Right lobe of liver (tissue), 6 donors: ENCODE data around the gene ITPRID1. TPM values are rescaled to one million over a fixed set of nuclear protein-coding genes. Genes with fewer than 3 reads are reported as not detected.

Experiments used
- ATAC-seq, 4 donors: fragments of 200-7000 bp; cut with Tn5 transposase; one replicate each; pipeline ENCODE4 v1.9.1; 2020; ENCODE audit warnings: mild to moderate bottlenecking in 4 of 4, moderate library complexity in 4 of 4
- DNase-seq, 3 donors: peaks; one replicate each; pipeline ENCODE4 v3.0.0-alpha.2; 2020
- H3K27ac ChIP-seq, 3 donors: fragments of 200-600 bp; one replicate each; pipeline ENCODE4 v1.8.0; 2022
- H3K27me3 ChIP-seq, 2 donors: fragments of 200-600 bp; one replicate each; pipeline ENCODE4 v1.8.0; 2022
- H3K36me3 ChIP-seq, 4 donors: fragments of 200-600 bp; sonication (generic) in 1 of 4; one replicate each; pipeline versions ENCODE4 v1.5.1 to v1.8.0; 2017 to 2022; ENCODE audit warnings: control low read depth in 1 of 4
- H3K4me1 ChIP-seq, 4 donors: fragments of 200-600 bp; sonication (generic) in 1 of 4; one replicate each; pipeline versions ENCODE4 v1.5.1 to v1.8.0; 2017 to 2022; ENCODE audit warnings: control low read depth in 1 of 4
- H3K4me3 ChIP-seq, 3 donors: fragments of 200-600 bp; one replicate each; pipeline ENCODE4 v1.8.0; 2022
- H3K9me3 ChIP-seq, 4 donors: fragments of 200-600 bp; sonication (generic) in 1 of 4; one replicate each; pipeline versions ENCODE4 v1.5.1 to v1.8.0; 2017 to 2022; ENCODE audit warnings: control low read depth in 1 of 4
- CTCF ChIP-seq, 4 donors: fragments of 200-600 bp in 3 of 4; fragments of 450-650 bp in 1 of 4; IDR thresholded peaks; one replicate each; pipeline versions ENCODE4 v1.5.1 to v1.8.0; 2016 to 2022; ENCODE audit warnings: antibody characterized with exemption in 4 of 4, mild to moderate bottlenecking in 2 of 4
- POLR2A ChIP-seq: fragments of 450-650 bp; IDR thresholded peaks from one replicate; pipeline ENCODE4 v1.6.1; 2017; ENCODE audit warnings: antibody characterized with exemption, mild to moderate bottlenecking
- WGBS: methylation state at CpG from one replicate; pipeline ENCODE4 v1.1.6; 2018; ENCODE audit warnings: low coverage, low lambda C conversion rate; ENCODE audit not compliant: insufficient coverage; ENCODE audit errors: missing lambda C conversion rate; 5-methylcytosine and 5-hydroxymethylcytosine counted together
- intact Hi-C, 2 donors: fragments of 100-400 bp; cut with DNase I; formaldehyde crosslinking; loops; one replicate each; pipeline versions ENCODE4 v1.11.2 to v1.14.1; 2022
- total RNA-seq, 6 experiments: library from RNA; depleted of rRNA in 2 of 6; stranded (reverse); fragments of >200 nt in 2 of 6; fragmentation: NEBNext Ultra II Directional in 3 of 6; extraction: Animal tissue kit (Norgen Biotek cat#: 25700) in 3 of 6; gene quantifications; one replicate each; pipeline versions ENCODE4 v1.1.0 to v1.2.4, GENCODE V29; 2016 to 2023
- donor health status: DM: no; HTN: yes; CAD: no.
- donor health status: DM: no; HTN: no; CAD: no.
- donor health status: DM: no; HTN: no; CAD: no.
- donor health status: DM: no; HTN: yes; CAD: no.
- donor health status: DM: no; HTN: yes; CAD: no.

ITPRID1 gene
- total RNA-seq, 6 experiments from 2014 or later: not detected

GRCh38 chr7:31702354-31702753 lies 188.5 kb downstream of the ITPRID1 start:
- intact Hi-C loops: no loop called here
- 28% methylated on average over 3 of the region's 3 CpGs for WGBS
- no peak for DNase-seq
- H3K27me3 ChIP-seq: no peaks in the 10 kb centered on the region
- H3K4me1 ChIP-seq: no peaks in the 10 kb centered on the region
- no peaks in the 10 kb centered on the region for H3K9me3 ChIP-seq
- H3K27ac ChIP-seq: no peak overlapping the region
- H3K36me3 ChIP-seq: no peaks in the 10 kb centered on the region
- no peak for ATAC-seq
- H3K4me3 ChIP-seq: no peak overlapping the region
- TF ChIP-seq POLR2A (no peak), CTCF (IDR thresholded peaks at IDR 0.05) (no peak)

DNA sequence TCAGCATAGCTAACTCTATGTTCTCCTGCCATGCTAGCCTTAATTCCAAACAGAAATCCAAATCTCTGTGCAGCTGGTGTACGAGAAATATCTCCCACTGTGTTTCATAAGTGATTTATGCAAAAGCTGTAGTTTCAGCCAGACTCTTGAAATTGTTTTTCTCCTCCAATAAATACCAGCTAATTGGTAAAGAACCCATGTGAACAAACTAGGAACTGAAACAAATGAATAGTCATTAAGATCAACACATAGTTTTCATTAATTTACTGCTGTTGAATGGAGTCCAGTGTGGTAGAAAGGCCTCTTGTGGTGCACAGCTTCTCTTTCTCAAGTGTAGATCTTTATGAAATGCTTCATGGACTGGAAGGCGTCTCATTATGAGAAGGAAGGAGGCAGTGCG lies 191.5 kb downstream of the ITPRID1 start:
- DNase-seq (no peak), ATAC-seq (no peak)

GRCh38 chr7:31707089-31707488 lies 193.2 kb downstream of the ITPRID1 start:
- no peak overlapping the region for H3K4me3 ChIP-seq
- H3K4me1 ChIP-seq: no peaks in the 10 kb centered on the region
- H3K27me3 ChIP-seq: no peaks in the 10 kb centered on the region
- ATAC-seq (no peak), DNase-seq (no peak)
- no peaks in the 10 kb centered on the region for H3K9me3 ChIP-seq
- H3K27ac ChIP-seq: no peak overlapping the region
- intact Hi-C loops: no loop called here
- 22% methylated on average over 5 of the region's 5 CpGs for WGBS
- no peaks in the 10 kb centered on the region for H3K36me3 ChIP-seq
- TF ChIP-seq POLR2A (no peak), CTCF (IDR thresholded peaks at IDR 0.05) (no peak)

More for the DNA sequence above, 191.5 kb downstream of the ITPRID1 start:
- H3K36me3 ChIP-seq: no peaks in the 10 kb centered on the region
- H3K4me3 ChIP-seq: no peak overlapping the region
- H3K9me3 ChIP-seq: no peaks in the 10 kb centered on the region
- no peaks in the 10 kb centered on the region for H3K27me3 ChIP-seq
- 60% methylated on average over 3 of the region's 3 CpGs for WGBS
- TF ChIP-seq POLR2A (no peak), CTCF (IDR thresholded peaks at IDR 0.05) (no peak)
- intact Hi-C loops: no loop called here
- no peak overlapping the region for H3K27ac ChIP-seq
- no peaks in the 10 kb centered on the region for H3K4me1 ChIP-seq

Other genes starting within 250 kb of the ITPRID1 start
- not detected for gene NEUROD6, start 173.4 kb upstream of the ITPRID1 start, total RNA-seq
- gene PPP1R17, start 173.1 kb downstream of the ITPRID1 start, total RNA-seq: not detected